Pulmonary artery endothelial cell (primary cell): ENCODE data around the gene NLRP6. TPM values are rescaled to one million over a fixed set of nuclear protein-coding genes. Genes with fewer than 3 reads are reported as not detected.
A peak's percentile ranks its signal among the peaks of the same experiment; 100 is the strongest.
"Not testable (repeated sequence)": the region's sequence is repeated elsewhere in the genome, so short reads cannot be mapped to it uniquely, and the experiment has no call there.

Experiments
- DNase-seq: peaks from one replicate; pipeline ENCODE4 v3.0.0-alpha.2; 2011; ENCODE audit warnings: low read depth, low spot score
- total RNA-seq: library from RNA; depleted of rRNA; stranded (reverse); fragments of >200 nt; gene quantifications from 2 replicates; pipeline ENCODE4 v1.2.3, GENCODE V29; 2014

The NLRP6 gene
- not detected in 2 replicates for total RNA-seq

GRCh38 chr11:278001-278951 is at the start of gene NLRP6:
TSS of gene NLRP6 (plus strand) at chr11:278407. CDS start at chr11:278570, 163 bp downstream.
- no peak for DNase-seq

- no peak for DNase-seq
Measured at GRCh38 chr11:230431-230830, 47.8 kb upstream of the NLRP6 start.

GRCh38 chr11:232783-233565 is 45.2 kb upstream of the NLRP6 start:
- no peak for DNase-seq

DNA sequence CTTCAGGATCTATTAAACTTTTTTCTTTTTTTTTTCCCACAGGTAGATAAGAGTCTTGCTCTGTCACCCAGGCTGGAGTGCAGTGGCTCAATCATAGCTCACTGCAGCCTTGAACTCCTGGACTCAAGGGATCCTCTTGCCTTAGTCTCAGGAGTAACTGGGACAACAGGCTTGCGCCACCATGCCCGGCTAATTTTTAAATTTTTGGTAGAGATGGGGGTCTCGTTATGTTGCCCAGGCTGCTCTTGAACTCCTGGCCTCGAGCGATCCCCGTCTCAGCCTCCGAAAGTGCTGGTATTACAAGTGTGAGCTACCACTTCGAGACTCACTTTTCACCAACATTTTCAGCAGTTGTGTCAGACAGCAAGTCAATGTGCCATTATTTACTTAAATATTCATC is 43.0 kb upstream of the NLRP6 start:
- DNase-seq: no peak

- no peak for DNase-seq
Measured at GRCh38 chr11:235609-235996, 42.6 kb upstream of the NLRP6 start.

GRCh38 chr11:235997-236773 is 42.0 kb upstream of the NLRP6 start, which contains the start of gene SIRT3:
TSS of gene SIRT3 (minus strand) at chr11:236342. CDS start at chr11:236328, 14 bp downstream.
- DNase-seq: no peak

DNA sequence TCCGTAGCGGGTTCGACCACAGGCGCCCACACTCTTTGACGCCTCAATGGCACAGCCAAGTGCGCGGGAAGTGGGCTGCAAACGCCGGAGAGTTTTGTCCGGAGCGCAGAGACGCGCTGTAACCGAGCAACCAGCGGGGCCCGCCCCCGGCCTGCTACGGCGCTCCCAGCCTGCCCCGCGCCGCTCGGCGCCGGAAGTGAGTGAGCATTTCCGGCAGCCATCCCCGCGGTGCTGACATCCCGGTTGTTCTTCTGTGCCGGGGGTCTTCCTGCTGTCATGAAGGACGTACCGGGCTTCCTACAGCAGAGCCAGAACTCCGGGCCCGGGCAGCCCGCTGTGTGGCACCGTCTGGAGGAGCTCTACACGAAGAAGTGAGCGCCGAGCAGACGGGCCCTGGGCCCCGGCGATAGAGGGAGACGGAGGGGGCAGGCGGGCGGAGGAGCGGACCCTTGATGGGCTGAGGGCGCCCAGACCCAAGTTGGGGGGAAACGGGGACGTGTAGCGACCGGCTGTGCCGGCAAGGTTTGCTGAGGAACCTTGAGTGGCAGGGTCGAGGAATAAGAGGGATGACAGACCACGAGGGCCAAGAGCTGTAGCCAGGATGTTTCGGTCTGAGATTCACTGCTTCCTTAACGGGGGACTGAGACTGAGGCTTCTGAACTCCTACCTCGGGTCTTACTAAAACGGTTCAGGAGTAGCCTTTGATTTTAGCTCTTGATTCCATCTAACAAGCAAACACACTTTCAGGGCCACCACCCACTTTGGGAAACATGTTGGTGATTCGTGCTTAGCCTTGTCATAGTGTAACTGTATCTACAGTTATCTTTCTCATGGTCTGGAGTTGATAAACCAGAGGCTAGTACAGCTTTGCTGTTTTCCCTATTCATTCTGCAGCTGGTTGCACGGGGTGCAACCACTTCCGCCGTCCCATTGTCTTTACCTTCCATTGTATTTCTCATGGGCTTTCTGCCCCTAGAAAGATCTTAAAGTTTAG is 41.1 kb upstream of the NLRP6 start, which contains the start of gene PSMD13:
PSMD13 (plus strand) TSS at position 203 of the 994 bp plus-strand sequence; CDS start at position 277, 74 bp downstream.
- peak; percentile 51 for DNase-seq

DNA sequence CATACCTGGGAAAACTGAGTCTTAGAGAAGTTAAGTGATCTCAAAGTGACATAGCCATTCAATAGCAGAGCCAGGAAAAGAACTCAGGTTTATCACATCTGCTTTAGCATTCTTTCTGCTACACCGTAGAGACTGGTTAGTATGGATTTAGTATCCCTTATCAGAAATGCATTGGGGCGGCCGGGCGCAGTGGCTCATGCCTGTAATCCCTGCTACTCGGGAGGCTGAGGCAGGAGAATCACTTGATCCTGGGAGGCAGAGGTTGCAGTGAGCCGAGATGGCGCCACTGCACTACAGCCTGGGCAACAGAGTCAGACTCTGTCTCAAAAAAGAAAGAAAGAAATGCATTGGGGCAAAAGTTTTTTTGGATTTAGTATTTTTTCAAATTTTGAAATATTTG is 39.9 kb upstream of the NLRP6 start:
- not testable (repeated sequence) for DNase-seq

- DNase-seq: no peak
Measured at GRCh38 chr11:240315-240714, 37.9 kb upstream of the NLRP6 start.

DNA sequence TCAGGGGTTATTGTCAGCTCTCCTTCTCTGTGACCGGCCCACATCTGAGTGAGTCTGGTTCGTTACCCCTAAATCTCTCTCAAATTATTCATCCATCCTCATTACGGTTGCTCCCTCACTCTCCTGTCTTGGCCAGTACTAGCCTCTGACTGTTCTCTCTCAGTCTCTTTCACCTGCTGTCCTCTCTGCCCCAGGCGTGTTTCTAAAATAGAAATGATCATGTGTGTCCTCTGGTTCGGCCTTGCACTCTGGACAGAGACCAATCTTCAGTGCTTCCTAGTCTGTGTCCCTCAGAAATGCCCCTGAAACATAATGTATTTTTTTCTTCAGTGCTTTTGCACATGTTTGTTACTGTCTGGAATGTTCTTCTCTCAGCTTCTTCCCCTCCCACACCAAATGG is 36.6 kb upstream of the NLRP6 start:
- DNase-seq: no peak

DNA sequence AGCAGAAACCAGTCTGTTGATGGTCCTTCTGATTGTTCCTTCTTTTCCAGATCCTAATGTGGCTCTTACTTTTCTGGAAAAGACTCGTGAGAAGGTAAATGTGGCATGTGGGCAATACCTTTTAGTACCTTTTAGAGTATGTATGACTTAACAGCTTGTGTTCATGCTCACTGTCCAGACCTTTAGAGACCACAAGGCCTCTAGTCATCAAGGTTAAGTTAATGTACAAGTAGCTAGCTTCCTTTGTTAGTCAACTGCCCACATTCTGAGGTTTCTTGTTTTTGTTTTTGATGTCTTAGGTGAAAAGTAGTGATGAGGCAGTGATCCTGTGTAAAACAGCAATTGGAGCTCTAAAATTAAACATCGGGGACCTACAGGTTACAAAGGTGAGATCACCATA is 33.8 kb upstream of the NLRP6 start:
- no peak for DNase-seq

DNA sequence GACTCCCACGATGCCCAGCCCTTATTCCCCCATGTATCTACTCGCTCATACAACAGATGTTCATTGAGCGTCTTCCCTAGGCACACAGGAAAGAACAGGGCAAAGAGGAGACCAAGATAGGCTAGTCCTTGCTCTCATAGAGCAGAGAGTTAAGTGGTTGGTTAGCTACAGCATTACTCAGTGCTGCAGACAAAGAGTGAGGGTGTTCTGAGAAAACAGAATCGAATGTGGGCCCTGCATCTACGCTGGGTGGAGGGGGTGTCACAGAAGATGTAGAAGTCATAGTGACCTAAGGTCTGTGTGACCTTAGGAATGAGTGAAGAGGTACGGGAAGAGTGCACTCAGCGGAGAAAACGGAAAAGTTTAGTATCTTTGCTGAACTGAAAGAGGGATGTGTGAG is 29.1 kb upstream of the NLRP6 start:
- DNase-seq: no peak

DNA sequence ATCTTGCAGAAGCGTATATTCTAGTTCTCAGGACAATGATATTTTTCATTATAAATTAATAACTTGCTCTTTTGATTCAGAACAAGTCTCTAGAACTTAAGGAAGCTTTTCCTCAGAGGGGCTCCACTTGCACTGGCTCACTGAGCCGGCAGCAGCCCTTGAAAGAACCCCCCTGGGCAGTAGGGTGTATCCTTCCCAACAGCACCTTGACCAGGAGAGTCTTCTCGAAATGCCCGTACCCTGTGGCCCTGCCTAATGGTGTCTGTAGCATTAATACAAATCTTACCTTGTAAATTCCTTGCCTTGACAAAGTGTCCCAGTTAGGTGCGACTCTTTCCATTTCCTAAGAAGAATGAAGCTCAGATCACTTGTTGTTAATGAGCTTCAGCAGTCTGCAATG is 27.9 kb upstream of the NLRP6 start:
- DNase-seq: no peak

- DNase-seq: no peak
Measured at GRCh38 chr11:250740-251299, 27.4 kb upstream of the NLRP6 start.

DNA sequence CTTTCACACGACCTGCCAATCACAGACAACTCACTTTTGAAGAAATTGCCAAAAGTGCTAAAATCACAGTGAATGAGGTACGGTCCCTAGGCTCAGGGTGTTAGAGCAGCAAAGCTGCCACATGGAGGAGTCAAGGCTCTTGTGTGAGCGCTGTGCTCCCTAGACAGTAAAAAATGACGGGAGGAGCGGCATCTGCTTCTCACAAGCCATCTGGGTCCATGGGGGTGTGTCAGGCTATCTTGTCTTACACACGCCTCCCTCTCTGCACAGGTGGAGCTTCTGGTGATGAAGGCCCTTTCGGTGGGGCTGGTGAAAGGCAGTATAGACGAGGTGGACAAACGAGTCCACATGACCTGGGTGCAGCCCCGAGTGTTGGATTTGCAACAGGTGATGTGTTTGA is 26.7 kb upstream of the NLRP6 start:
- no peak for DNase-seq

- DNase-seq: no peak
Measured at GRCh38 chr11:252666-253065, 25.5 kb upstream of the NLRP6 start.

DNA sequence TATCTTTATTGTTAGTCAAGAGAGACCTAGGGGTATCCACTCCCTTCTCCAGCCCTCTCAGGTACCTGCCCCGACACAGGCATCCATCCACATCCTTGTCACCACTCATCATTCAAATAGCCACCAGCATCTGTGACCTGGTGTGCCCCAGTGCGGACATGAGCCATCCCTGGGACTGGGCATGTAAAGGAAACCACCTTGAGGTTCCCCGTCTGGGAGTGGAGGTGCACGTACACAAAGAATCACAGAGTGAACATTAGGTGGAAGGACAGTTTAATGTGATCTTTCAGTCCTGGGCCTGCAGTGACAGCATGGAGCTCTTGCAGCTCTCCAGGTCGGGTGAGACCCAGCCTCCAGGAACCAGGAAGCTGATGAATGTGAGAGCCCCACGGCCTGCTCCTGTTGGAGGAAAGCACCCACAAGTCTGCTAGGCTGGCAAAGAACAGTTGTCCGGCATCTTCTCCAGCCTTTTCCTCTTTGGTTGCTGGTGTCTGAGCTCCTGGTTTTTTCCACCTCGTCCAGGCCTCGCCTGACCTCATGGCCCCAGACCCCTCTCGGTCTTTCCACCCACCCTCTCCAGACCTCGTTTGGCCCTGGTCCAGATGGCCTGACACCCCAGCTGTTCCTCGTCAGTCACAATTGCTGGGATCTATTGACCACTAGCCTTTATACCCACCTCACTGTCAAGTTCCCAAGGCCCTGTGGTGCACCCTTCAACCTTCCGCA is 24.9 kb upstream of the NLRP6 start:
- no peak for DNase-seq

- DNase-seq: no peak
Measured at GRCh38 chr11:253886-254270, 24.3 kb upstream of the NLRP6 start.

- no peak for DNase-seq
Measured at GRCh38 chr11:255176-255575, 23.0 kb upstream of the NLRP6 start.
